CD14-positive monocyte (primary cell): ENCODE measurements around the gene DCLK1. TPM values are rescaled to one million over a fixed set of nuclear protein-coding genes. Genes with fewer than 3 reads are reported as not detected.
A peak's percentile ranks its signal among the peaks of the same experiment; 100 is the strongest.

Experiments
- DNase-seq, 3 donors: peaks; one replicate each; pipeline ENCODE4 v3.0.0-alpha.2; 2011 to 2022
- H2AFZ ChIP-seq: 2 replicates; pipeline ENCODE4 v1.6.0; 2012; ENCODE audit warnings: mild to moderate bottlenecking, low read depth, low read length, inconsistent platforms; ENCODE audit not compliant: insufficient read depth, poor library complexity, severe bottlenecking
- H3K27ac ChIP-seq, 2 donors: 1 replicate in 1 of 2; 2 replicates in 1 of 2; pipeline ENCODE4 v1.5.1; 2012 to 2013; ENCODE audit warnings: low read length in 2 of 2, control low read depth in 1 of 2, inconsistent platforms in 1 of 2, low read depth in 1 of 2, mild to moderate bottlenecking in 1 of 2
- H3K27me3 ChIP-seq, 2 donors: one replicate each; pipeline versions ENCODE4 v1.6.0 to v1.6.1; 2011 to 2013; ENCODE audit warnings: low read length in 2 of 2; ENCODE audit not compliant: control insufficient read depth in 2 of 2, insufficient read depth in 2 of 2
- H3K36me3 ChIP-seq, 2 donors: replicated peaks in 1 of 2; 1 replicate in 1 of 2; 2 replicates in 1 of 2; pipeline versions ENCODE4 v1.5.1 to v1.6.1; 2012 to 2013; ENCODE audit warnings: low read length in 2 of 2, control low read depth in 1 of 2, inconsistent platforms in 1 of 2, mild to moderate bottlenecking in 1 of 2; ENCODE audit not compliant: insufficient read depth in 2 of 2, control insufficient read depth in 1 of 2
- H3K4me1 ChIP-seq, 2 donors: 1 replicate in 1 of 2; 2 replicates in 1 of 2; pipeline versions ENCODE4 v1.5.1 to v1.6.1; 2012 to 2013; ENCODE audit warnings: low read length in 2 of 2, control low read depth in 1 of 2, inconsistent platforms in 1 of 2, mild to moderate bottlenecking in 1 of 2, moderate library complexity in 1 of 2; ENCODE audit not compliant: insufficient read depth in 2 of 2, control insufficient read depth in 1 of 2
- H3K4me2 ChIP-seq: replicated peaks from 2 replicates; pipeline ENCODE3; 2012; ENCODE audit warnings: low read length, moderate library complexity, mild to moderate bottlenecking; ENCODE audit not compliant: poor library complexity, severe bottlenecking; ENCODE audit errors: extremely low read depth
- H3K4me3 ChIP-seq, 3 experiments: fragments of 200-600 bp in 1 of 3; sonication (generic) in 1 of 3; replicated peaks in 1 of 3; 1 replicate in 2 of 3; 2 replicates in 1 of 3; pipeline ENCODE4 v1.5.1; 2011 to 2013; ENCODE audit warnings: low read length in 3 of 3, mild to moderate bottlenecking in 3 of 3, control low read depth in 2 of 3, low read depth in 2 of 3, inconsistent platforms in 1 of 3, moderate library complexity in 1 of 3
- H3K79me2 ChIP-seq: 2 replicates; pipeline ENCODE4 v1.6.0; 2012; ENCODE audit warnings: mild to moderate bottlenecking, control low read depth, inconsistent platforms, low read length, moderate library complexity; ENCODE audit not compliant: insufficient read depth
- H3K9ac ChIP-seq: 2 replicates; pipeline ENCODE4 v1.6.0; 2017; ENCODE audit warnings: low read length, mild to moderate bottlenecking; ENCODE audit not compliant: insufficient read depth, poor library complexity, severe bottlenecking
- H3K9me3 ChIP-seq, 2 donors: replicated peaks in 1 of 2; 1 replicate in 1 of 2; 2 replicates in 1 of 2; pipeline versions ENCODE4 v1.5.1 to v1.6.1; 2012 to 2013; ENCODE audit warnings: low read length in 2 of 2, control low read depth in 1 of 2; ENCODE audit not compliant: control insufficient read depth in 1 of 2, insufficient read depth in 1 of 2
- H4K20me1 ChIP-seq: 2 replicates; pipeline ENCODE4 v1.6.0; 2012; ENCODE audit warnings: mild to moderate bottlenecking, low read length, control low read depth, moderate library complexity; ENCODE audit not compliant: insufficient read depth
- H3K27ac Mint-ChIP-seq, 7 donors: one replicate each; pipeline ENCODE4 v1.8.0; 2020; ENCODE audit warnings: mild to moderate bottlenecking in 7 of 7, mixed read lengths in 7 of 7, moderate library complexity in 6 of 7, inconsistent platforms in 2 of 7
- H3K27me3 Mint-ChIP-seq, 3 donors: one replicate each; pipeline ENCODE4 v1.8.0; 2021 to 2022; ENCODE audit warnings: low read depth in 3 of 3, mild to moderate bottlenecking in 3 of 3, mixed read lengths in 3 of 3, moderate library complexity in 3 of 3, inconsistent platforms in 1 of 3
- H3K36me3 Mint-ChIP-seq, 2 donors: one replicate each; pipeline ENCODE4 v1.8.0; 2020; ENCODE audit warnings: mixed read lengths in 2 of 2, inconsistent platforms in 1 of 2, mild to moderate bottlenecking in 1 of 2
- H3K4me1 Mint-ChIP-seq: one replicate; pipeline ENCODE4 v1.8.0; 2020; ENCODE audit warnings: mild to moderate bottlenecking, mixed read lengths
- H3K4me3 Mint-ChIP-seq, 2 donors: one replicate each; pipeline ENCODE4 v1.8.0; 2020; ENCODE audit warnings: mild to moderate bottlenecking in 2 of 2, mixed read lengths in 2 of 2, moderate library complexity in 1 of 2
- H3K9me3 Mint-ChIP-seq, 7 donors: one replicate each; pipeline ENCODE4 v1.8.0; 2020 to 2022; ENCODE audit warnings: mixed read lengths in 7 of 7, mild to moderate bottlenecking in 6 of 7, moderate library complexity in 6 of 7, inconsistent platforms in 2 of 7
- WGBS: methylation state at CpG from one replicate; pipeline ENCODE4 v1.1.5; 2013; ENCODE audit warnings: missing lambda C conversion rate; ENCODE audit not compliant: insufficient coverage; 5-methylcytosine and 5-hydroxymethylcytosine counted together
- intact Hi-C, 2 donors: fragments of 100-400 bp; cut with micrococcal nuclease; formaldehyde crosslinking; loops; one replicate each; pipeline versions ENCODE4 v1.15.0 to v1.15.1; 2023
- polyA minus RNA-seq: library from RNA; depleted of rRNA, polyadenylated mRNA; stranded (reverse); fragments of >200 nt; gene quantifications from 2 replicates; pipeline ENCODE4 v1.2.3, GENCODE V29; 2012
- polyA plus RNA-seq, 3 donors: library from polyadenylated mRNA; depleted of rRNA in 1 of 3; unstranded in 2 of 3; stranded (reverse) in 1 of 3; fragments of 300-500 nt in 2 of 3; fragments of >200 nt in 1 of 3; fragmentation: Illumina TruSeq in 2 of 3; gene quantifications; 1 replicate in 2 of 3; 2 replicates in 1 of 3; pipeline ENCODE4 v1.2.3, GENCODE V29; 2012 to 2021
- total RNA-seq, 12 experiments: library from RNA in 1 of 12; stranded (reverse) in 1 of 12; fragments of 120-200 nt in 1 of 12; gene quantifications; one replicate each; pipeline ENCODE4 v1.2.4 and lab custom pipeline; 2013 to 2026; ENCODE audit warnings: mixed read lengths in 6 of 12, inconsistent platforms in 1 of 12
- TF ChIP-seq, protein P1 (sequence below): fragments of 200-600 bp; IDR thresholded peaks from one replicate; pipeline ENCODE4 v1.8.0; 2022; ENCODE audit warnings: antibody characterized with exemption, mild to moderate bottlenecking

The DCLK1 gene
- 0.10 TPM for total RNA-seq (2013)
- polyA plus RNA-seq, result not detected
- polyA minus RNA-seq, result not detected in 2 replicates
- total RNA-seq (lab: John Stamatoyannopoulos, UW), result 0 to 6.7 (median 0.12) reads per million in 11 experiments

DNA sequence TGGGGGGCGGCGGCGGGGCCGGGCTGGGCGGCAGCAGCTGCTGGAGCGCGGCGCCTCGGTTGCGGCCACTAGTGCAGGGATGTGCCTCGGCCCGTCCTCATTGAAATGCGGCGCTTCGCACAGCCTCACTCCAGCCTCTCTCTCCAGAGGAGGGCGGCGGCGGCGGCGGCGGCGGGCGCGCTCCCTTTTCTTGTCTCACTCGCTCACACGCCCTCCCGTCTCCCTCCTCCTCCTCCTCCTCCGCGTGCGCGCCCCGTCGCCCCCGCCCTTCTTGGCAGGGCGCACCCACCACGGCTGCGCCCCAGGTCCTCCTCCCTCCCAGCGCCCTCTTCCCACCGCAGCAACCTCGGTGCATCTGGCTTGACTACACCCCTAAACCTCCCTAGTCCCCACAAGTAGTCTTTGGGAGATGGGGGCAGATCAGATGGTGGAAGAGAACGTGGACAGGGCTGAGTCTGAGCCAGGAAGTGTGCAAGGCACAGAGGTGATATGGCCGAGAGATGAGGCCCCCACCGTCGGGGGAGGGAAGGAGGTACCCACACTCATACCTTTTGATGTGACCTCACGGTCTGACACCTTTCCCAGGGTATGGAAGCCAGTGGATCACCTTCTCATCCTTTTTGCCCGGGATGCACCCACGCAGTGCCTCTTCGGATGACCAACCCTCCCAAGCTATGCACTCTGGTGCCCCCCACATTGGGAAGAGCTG is at the start of gene DCLK1:
DCLK1 (minus strand) TSS at position 161 of the 709 bp plus-strand sequence.
- no peaks in the 10 kb centered on the region for H3K4me1 ChIP-seq
- intact Hi-C loops, result no loop called here
- Mint-ChIP-seq H3K27me3 (peaks cover 36 to 65% (median 37%) of the 10 kb centered on the region in 3 donors), H3K36me3 (no peaks in the 10 kb centered on the region), H3K4me3 (peak within 1 kb of the TSS; percentile 59 to 77), H3K27ac (no peak within 1 kb of the TSS), H3K9me3 (peaks cover 0 to 6% (median 3%) of the 10 kb centered on the region in 7 donors), H3K4me1 (no peaks in the 10 kb centered on the region)
- H3K79me2 ChIP-seq, result no peaks in the 10 kb centered on the region
- peaks cover 0 to 6% of the 10 kb centered on the region in 2 donors for H3K9me3 ChIP-seq
- no peak within 1 kb of the TSS for H3K4me2 ChIP-seq
- peaks cover 32 to 35% of the 10 kb centered on the region in 2 donors for H3K27me3 ChIP-seq
- 12% methylated on average over 35 of the region's 48 CpGs for WGBS
- no peak within 1 kb of the TSS for H3K27ac ChIP-seq
- no peak within 1 kb of the TSS for H2AFZ ChIP-seq
- H3K9ac ChIP-seq, result no peak within 1 kb of the TSS
- H4K20me1 ChIP-seq, result no peaks in the 10 kb centered on the region
- TF ChIP-seq, protein P1, sequence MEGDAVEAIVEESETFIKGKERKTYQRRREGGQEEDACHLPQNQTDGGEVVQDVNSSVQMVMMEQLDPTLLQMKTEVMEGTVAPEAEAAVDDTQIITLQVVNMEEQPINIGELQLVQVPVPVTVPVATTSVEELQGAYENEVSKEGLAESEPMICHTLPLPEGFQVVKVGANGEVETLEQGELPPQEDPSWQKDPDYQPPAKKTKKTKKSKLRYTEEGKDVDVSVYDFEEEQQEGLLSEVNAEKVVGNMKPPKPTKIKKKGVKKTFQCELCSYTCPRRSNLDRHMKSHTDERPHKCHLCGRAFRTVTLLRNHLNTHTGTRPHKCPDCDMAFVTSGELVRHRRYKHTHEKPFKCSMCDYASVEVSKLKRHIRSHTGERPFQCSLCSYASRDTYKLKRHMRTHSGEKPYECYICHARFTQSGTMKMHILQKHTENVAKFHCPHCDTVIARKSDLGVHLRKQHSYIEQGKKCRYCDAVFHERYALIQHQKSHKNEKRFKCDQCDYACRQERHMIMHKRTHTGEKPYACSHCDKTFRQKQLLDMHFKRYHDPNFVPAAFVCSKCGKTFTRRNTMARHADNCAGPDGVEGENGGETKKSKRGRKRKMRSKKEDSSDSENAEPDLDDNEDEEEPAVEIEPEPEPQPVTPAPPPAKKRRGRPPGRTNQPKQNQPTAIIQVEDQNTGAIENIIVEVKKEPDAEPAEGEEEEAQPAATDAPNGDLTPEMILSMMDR, result no peak
- H3K4me3 ChIP-seq, result no peak within 1 kb of the TSS
- no peak for DNase-seq
- H3K36me3 ChIP-seq, result no peaks in the 10 kb centered on the region

DNA sequence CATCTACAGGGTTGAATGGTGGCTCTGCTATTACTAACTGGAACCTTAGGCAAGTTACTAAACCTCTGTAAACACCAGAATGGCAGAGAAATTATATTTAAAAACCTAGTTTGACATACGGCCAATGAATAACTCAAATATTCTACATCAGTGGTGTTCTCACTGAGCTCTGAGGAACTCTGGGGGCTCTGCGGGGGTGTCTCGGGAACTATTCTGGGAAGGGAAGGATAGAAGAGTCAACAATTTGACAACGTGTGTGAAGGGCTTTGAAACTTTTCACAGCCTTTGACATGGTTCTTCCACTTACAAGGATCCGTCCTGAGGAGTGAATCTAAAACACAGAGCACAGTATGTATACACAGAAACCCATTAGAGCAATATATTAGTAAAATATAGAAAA is 44.4 kb upstream of the DCLK1 start:
- peaks cover 0 to 6% (median 0%) of the 10 kb centered on the region in 7 donors for H3K9me3 Mint-ChIP-seq

More for the DNA sequence above, 44.4 kb upstream of the DCLK1 start:
- no peaks in the 10 kb centered on the region for H3K79me2 ChIP-seq
- no peak overlapping the region for H3K4me2 ChIP-seq
- no peak for DNase-seq
- no CpG with 5 or more reads among the region's 5 CpGs for WGBS
- Mint-ChIP-seq H3K27me3 (no peaks in the 10 kb centered on the region), H3K4me3 (no peak overlapping the region), H3K27ac (no peak overlapping the region), H3K4me1 (no peaks in the 10 kb centered on the region), H3K36me3 (no peaks in the 10 kb centered on the region)
- no peaks in the 10 kb centered on the region for H3K36me3 ChIP-seq
- intact Hi-C loops, result no loop called here
- H4K20me1 ChIP-seq, result no peaks in the 10 kb centered on the region
- TF ChIP-seq, protein P1, result no peak
- no peaks in the 10 kb centered on the region for H3K4me1 ChIP-seq
- no peak overlapping the region for H3K9ac ChIP-seq
- H3K27ac ChIP-seq, result no peak overlapping the region
- no peaks in the 10 kb centered on the region for H3K9me3 ChIP-seq
- H3K27me3 ChIP-seq, result no peaks in the 10 kb centered on the region
- H3K4me3 ChIP-seq, result no peak overlapping the region
- no peak overlapping the region for H2AFZ ChIP-seq
